GM19372 (cell line): Measurements from ENCODE around the gene ZBTB20.

Source experiments
- ATAC-seq: cut with Tn5 transposase; IDR thresholded peaks from one replicate; pipeline ENCODE4 v1.9.1; 2021; ENCODE audit warnings: mild to moderate bottlenecking, low read depth, moderate library complexity; ENCODE audit not compliant: unreplicated experiment

ZBTB20 gene

GRCh38 chr3:114442246-114442645 lies 704.8 kb downstream of the ZBTB20 start:
- ATAC-seq: no peak

- ATAC-seq: no peak
These were observed 705.7 kb downstream of the ZBTB20 start for GRCh38 chr3:114441386-114441785.

- no peak for ATAC-seq
These were observed 706.4 kb downstream of the ZBTB20 start for GRCh38 chr3:114440700-114441099.

DNA sequence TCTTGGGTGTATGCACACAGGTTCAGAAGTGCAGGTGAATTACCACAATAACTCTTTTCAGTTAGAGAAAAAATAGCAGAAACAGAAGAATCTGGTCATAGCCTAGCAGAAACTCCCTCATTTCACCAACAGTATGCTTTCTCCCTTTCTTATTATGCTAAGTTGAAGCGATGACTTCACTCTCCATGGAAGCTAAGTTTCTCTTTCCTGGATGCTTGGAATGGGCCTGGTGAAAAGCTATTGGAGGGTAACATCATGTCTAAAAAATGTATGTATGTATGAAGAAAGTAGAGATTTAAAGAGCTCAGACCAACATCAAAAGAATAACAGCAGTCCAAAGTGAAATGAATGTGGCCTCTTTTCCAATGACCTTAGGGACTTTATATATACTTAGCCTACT lies 707.8 kb downstream of the ZBTB20 start:
- no peak for ATAC-seq

DNA sequence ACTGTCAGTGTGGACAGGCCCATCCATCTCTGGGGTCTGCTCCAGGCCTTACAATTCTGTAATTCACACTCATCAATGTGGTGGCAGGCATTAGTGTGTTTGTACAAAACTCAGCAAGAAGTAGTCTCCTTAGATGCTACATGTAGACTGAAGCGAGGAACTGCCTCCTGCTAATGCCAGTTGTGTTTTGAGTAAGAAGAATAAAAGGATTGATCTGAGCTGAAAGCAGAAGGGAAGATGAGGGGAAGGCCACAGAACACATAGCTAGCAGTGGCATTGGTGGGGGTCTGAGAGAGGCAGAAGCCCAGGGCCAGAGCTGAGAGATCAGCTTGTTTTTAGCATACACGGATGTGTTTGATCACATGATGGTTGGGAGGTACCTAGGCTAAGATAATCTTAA lies 709.2 kb downstream of the ZBTB20 start:
- no peak for ATAC-seq

GRCh38 chr3:114436182-114436581 lies 710.9 kb downstream of the ZBTB20 start:
- ATAC-seq: no peak

- ATAC-seq: no peak
These were observed 711.5 kb downstream of the ZBTB20 start for GRCh38 chr3:114435386-114436115.

GRCh38 chr3:114432310-114432709 lies 714.8 kb downstream of the ZBTB20 start:
- ATAC-seq: no peak

DNA sequence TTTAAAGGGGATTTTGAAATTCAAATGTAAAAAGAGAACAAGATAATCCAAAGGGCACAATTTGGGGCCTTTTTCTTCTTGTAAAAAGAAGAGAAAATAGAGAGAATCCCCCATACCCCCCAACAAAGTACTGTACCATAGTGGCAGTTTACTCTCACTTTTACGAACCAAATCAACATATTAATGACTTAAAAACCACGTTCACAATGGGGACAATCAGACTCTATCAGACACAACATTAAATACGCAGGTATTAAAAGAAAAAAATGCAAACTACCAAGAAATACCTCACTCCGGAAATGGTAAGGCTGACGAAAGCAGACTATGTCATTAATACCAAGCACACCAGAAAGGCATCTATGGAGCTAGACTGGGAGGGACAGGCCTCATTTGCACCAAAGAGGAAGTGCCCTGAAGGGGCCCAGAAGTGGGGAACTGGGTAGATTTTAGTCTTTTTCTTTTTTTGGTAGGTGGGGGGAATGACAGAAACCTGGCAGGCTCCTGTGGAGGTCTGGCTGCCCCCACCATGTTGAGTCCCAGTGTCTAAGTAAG lies 719.0 kb downstream of the ZBTB20 start:
- no peak for ATAC-seq

GRCh38 chr3:114427285-114428043 lies 719.6 kb downstream of the ZBTB20 start:
- no peak for ATAC-seq

DNA sequence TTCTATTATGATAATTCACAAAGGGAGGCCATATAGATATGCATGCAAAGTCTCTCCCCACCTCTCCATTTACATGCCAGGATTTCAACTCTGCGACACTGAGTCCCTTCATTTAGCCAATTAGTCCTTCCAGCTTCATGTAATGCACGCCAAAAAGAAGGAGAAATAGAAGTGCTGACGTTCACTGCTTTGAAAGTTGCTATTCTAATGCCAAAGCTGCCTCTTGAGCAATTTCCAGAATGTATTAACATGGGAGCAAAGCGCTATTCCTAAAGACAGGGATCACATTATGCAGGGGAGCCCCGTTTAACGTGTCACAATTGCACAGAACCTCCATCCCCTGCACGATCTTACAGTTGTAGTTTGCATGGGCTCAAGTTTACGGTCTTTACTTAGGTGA lies 722.8 kb downstream of the ZBTB20 start:
- ATAC-seq: no peak

DNA sequence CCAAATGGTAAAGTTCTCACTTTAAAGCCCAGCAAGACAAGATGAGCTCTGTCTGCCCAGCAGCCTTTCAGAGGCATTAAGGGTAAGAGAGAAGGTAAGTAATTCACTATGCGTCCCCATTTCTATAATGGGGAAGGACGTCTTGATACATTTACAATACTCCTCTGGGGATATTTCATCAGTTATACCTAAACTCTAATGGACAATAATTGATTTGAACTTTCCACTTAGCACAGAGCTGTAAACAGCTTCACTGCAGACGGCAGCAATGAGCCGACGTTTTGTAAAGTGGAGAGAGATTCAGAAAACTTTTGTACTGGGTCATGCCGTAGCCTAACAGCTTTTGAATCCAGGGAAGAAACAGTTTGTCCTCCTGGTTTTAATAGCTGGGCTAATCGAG lies 725.9 kb downstream of the ZBTB20 start:
- no peak for ATAC-seq

DNA sequence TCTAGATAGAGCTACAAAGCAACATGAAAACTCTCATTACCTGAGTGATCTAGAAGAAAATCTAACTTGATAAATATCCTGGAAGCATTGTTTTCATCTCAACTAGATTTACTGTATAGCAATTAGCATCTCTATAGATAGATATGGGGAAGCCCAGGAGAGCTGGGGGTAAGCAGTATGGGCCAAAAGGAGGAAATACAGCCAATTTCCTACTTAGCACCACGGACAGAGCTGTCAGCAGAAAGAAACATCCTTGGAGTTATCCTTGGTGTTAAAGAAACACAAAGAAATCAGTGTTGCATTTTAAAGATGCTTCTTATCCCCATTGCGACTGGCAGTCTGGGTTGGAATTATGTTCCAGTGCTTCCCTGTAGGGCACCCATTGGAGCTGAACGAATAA lies 727.0 kb downstream of the ZBTB20 start:
- no peak for ATAC-seq

GRCh38 chr3:114418724-114419543 lies 728.2 kb downstream of the ZBTB20 start:
- ATAC-seq: peak; percentile 83

GRCh38 chr3:114418107-114418506 lies 729.0 kb downstream of the ZBTB20 start:
- peak; percentile 59 for ATAC-seq

- ATAC-seq: no peak
These were observed 729.4 kb downstream of the ZBTB20 start for GRCh38 chr3:114417675-114418074.

- ATAC-seq: no peak
These were observed 729.8 kb downstream of the ZBTB20 start for GRCh38 chr3:114417265-114417664.

DNA sequence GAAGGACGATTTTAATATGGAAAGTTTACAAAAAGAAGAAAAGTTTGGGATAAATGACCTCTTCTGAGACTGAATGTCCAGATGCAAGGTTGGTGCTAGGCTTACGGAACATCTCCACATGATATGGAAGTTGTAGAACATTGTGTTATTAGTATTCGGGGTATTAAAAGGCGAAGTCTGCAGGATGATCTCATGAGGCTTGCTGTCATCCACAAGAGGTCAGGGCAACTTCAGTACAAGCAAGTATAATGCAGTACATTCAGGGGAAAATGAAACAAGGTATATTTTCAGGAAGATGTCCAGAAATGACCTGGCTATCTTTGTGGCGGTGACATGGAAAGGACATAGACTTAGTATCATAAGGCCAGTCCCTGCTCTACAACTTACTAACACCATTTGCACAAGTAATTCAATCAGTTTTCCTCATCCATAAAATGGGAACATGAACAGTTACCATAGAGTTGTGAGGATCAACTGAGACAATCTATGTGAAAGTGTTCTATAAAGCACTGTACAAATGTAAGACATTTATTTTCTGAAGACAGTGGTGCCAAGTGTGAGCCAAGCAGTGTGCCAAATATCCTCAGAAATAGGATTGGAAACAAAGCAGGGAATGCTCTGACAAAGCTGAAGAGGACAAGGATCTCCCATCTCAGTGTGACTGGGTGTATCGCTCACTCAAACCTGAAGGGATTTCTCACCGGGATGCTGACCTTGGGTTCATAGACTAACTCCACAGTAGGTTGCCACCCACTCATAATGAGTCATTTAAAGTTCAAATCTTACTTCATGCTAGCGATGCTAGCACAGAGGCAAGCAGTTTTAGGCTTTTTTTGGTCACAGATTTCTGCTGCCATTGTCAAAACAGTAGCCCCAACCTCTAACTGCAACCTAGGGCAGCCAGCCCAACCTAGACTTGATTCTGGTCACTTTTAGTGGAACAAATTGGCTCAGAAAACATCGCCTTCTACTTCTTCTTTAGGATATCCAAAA lies 735.0 kb downstream of the ZBTB20 start:
- ATAC-seq: no peak

DNA sequence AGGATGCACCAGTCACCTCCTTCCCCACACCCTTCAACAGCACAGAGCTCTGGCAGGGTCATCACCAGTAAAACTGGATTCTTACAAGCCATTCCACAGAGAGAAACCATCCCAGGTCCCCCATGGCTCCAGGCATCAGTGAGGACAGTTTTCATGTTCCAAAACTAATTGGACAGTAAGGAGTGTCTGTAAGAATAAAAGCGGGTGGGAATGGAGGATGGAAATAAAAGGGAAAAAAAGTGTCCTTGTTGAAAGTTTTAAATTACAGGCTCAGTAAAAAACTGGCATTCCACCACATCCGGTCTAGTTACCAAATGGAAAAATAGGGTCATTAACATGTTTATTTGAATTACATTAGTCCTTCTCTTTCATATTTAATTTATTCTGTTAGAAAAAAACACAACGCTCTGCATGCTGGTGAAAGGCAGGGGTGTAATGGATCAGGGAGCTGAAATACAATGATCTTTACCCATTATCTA lies 735.9 kb downstream of the ZBTB20 start:
- no peak for ATAC-seq
